GM12801 (cell line): ENCODE measurements around the gene AP3M1.

Experiments
- TF ChIP-seq, protein P1 (sequence below): IDR thresholded peaks from one replicate; pipeline ENCODE4 v1.5.1; 2011; ENCODE audit warnings: control low read depth; ENCODE audit not compliant: insufficient read length; ENCODE audit errors: extremely low read depth

Gene AP3M1, protein sequence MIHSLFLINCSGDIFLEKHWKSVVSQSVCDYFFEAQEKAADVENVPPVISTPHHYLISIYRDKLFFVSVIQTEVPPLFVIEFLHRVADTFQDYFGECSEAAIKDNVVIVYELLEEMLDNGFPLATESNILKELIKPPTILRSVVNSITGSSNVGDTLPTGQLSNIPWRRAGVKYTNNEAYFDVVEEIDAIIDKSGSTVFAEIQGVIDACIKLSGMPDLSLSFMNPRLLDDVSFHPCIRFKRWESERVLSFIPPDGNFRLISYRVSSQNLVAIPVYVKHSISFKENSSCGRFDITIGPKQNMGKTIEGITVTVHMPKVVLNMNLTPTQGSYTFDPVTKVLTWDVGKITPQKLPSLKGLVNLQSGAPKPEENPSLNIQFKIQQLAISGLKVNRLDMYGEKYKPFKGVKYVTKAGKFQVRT

DNA sequence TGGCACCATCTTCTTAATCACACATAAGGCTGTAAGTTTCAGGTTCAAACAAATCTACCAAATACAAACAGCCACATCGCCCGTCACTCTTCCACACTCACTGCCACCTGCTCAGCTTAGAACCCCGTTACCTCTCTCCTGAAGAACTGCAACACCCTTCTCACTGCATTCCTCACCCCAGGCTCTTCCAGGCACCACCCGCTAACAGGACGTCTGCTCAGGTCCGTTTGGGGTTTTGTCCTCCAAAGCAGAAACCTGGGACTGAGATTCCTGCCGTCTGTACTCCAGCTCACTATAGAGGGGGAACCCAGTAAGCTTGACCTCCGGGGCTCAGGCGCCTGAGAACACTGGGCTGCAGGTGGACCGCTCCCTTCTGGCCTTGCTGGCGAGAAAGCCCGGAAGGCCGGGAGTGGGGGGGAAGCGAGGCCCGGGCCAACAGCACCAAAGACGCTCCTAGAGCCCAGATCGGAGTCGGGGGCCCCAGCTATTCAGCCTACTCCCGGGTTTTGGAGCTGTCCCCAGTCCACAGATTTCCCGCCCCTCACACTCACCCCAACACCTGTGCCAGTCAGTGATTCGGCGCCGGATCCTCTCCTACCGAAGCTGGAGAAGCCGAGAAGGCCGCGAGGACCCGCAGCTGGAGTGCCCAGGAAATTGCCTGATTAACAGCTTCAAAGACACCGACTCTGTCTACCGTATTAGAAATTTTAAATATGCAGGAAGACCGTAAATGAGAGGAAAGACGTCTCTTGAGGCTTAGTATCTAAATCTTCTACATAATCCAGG lies at the start of gene AP3M1:
AP3M1 (minus strand) TSS at position 625 of the 786 bp plus-strand sequence. CDS start 12,449 bp downstream, outside the sequence.
- TF ChIP-seq, protein P1, sequence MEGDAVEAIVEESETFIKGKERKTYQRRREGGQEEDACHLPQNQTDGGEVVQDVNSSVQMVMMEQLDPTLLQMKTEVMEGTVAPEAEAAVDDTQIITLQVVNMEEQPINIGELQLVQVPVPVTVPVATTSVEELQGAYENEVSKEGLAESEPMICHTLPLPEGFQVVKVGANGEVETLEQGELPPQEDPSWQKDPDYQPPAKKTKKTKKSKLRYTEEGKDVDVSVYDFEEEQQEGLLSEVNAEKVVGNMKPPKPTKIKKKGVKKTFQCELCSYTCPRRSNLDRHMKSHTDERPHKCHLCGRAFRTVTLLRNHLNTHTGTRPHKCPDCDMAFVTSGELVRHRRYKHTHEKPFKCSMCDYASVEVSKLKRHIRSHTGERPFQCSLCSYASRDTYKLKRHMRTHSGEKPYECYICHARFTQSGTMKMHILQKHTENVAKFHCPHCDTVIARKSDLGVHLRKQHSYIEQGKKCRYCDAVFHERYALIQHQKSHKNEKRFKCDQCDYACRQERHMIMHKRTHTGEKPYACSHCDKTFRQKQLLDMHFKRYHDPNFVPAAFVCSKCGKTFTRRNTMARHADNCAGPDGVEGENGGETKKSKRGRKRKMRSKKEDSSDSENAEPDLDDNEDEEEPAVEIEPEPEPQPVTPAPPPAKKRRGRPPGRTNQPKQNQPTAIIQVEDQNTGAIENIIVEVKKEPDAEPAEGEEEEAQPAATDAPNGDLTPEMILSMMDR = no peak

DNA sequence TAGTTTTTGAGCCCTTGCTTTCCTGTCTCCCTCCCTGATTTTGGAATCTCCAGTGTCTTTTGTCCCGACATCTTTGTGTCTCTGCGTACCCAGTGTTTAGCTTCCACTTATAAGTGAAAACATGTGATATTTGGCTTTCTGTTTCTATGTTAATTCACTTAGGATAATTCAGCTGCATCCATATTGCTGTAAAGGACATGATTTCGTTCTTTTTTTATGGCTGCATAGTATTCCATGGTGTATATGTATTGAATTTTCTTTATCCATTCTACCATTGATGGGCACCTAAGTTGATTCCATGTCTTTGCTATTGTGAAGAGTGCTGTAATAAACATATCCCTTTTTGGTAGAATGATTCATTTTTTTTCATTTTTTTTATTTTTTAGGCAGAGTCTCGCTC lies 48.7 kb upstream of the AP3M1 start:
- TF ChIP-seq, protein P1 = no peak

DNA sequence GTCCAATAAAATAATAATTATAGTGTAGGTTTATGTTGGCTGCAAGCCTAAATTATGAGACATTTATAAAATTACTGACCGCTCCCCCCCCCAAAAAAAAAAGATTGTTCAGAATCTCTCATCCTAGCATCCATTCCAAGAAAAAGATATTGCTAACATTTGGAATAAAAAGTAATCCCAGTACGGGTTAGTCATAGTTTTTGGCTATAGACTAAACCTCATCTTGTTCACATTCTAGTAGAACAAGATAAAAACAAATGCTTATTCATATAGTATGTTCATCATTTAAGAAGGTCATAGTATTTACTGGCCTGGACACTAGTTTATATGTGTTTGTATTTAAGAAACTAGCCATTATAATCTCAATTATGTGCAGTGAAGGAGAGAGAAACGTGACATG lies 44.4 kb upstream of the AP3M1 start:
- TF ChIP-seq, protein P1 = no peak

DNA sequence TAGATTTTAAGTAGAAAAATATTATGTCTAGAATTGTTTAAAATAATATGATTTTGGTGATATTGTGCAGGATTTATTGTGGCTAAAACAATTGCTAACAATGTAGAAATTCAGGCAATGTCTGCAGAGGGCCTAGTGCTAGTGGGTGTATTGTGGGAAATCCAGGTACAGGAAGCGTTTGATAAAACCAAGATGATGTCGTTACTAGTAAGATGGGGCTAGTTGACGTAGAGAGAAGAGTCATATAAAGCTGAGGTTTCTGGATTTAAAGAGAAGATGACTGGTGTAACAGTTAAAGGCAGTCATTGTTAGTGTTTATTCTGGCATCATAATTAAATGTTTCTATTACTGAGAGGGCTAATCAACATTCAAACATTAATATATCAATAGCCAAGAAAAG lies 43.9 kb upstream of the AP3M1 start:
- TF ChIP-seq, protein P1 = no peak

DNA sequence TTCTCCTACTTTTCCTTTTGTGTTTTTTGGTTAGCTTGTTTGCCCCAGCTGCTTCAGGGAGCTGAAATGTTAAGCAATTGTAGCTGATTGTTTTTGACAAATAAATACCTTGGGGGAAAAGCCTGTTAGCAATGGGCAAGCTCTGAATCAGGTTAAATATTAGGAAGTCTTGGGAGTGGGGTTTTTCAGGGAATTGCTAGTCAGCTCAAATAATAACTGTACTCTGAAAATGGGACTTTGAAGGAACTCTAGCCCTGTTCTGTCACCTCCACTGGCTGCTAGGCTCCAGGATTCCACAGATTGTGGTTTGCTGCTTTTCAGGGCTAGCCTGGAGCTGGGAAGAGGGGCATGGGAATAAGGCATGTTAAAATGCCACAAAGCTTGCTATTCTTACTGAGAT lies 39.9 kb upstream of the AP3M1 start:
- TF ChIP-seq, protein P1 = no peak

DNA sequence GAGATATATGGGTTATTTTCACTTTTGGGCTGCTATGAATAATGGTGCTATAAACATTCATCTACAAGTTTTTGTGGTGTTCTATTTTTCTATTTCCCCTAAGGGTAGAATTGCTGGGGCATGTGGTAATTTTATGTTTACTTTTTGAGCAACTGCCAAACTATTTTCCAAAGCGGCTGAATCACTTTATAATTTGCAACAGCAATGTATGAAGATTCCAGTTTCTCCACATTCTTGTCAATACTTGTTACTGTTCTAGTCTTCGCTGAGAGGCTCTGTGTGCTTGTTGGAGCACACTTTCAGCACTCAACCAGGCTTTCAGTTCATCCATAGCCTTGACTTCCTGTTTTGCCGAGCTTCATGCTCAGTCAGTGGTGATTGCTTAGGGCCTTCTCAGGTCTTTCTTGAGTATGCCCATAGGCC lies 39.4 kb upstream of the AP3M1 start:
- TF ChIP-seq, protein P1 = no peak

DNA sequence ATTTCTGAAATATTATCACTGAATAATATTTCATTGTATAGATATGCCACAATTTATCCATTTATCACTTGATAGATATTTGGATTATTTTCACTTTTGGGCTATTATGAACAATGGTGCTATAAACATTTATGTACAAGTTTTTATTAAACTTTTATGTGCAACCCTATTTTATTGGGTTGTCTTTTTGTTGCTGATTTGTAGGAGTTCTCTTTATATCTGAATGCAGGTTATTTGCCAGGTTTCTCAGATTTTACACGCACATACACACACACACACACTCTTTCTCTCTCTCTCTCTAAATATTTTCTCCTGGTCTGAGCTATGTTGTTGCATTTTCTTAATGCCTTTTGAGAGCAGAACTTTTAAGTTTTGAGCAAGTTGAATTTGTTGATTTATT lies 36.6 kb upstream of the AP3M1 start:
- TF ChIP-seq, protein P1 = no peak
